H1 (cell line): ENCODE measurements around the gene CDK4. TPM values are rescaled to one million over a fixed set of nuclear protein-coding genes. Genes with fewer than 3 reads are reported as not detected.

Experiments
- BCL11A ChIP-seq, 2 experiments: IDR thresholded peaks; one replicate each; pipeline ENCODE4 v1.6.1; 2011; ENCODE audit warnings: low read depth in 2 of 2, low read length in 2 of 2, mild to moderate bottlenecking in 2 of 2
- HDAC6 ChIP-seq: IDR thresholded peaks from one replicate; pipeline ENCODE4 v1.7.1; 2012; ENCODE audit warnings: low read depth, mild to moderate bottlenecking, inconsistent platforms, low read length, moderate library complexity
- KDM1A ChIP-seq: fragments of 200-600, 300-600 bp; sonication (generic); IDR thresholded peaks from 2 replicates; pipeline ENCODE4 v1.7.1; 2016; ENCODE audit warnings: mild to moderate bottlenecking, low read length, borderline replicate concordance
- POU5F1 ChIP-seq: IDR thresholded peaks from 2 replicates; pipeline ENCODE4 v1.6.1; 2011; ENCODE audit warnings: low read depth, mild to moderate bottlenecking, low read length, moderate library complexity
- RAD21 ChIP-seq, 2 experiments: IDR thresholded peaks in 1 of 2; conservative IDR thresholded peaks in 1 of 2; 2 replicates each; pipeline ENCODE4 v1.6.1; 2011; ENCODE audit warnings: low read depth in 2 of 2, low read length in 2 of 2, improper control_type of control experiment in 1 of 2, inconsistent platforms in 1 of 2, mild to moderate bottlenecking in 1 of 2, moderate library complexity in 1 of 2
- SIX5 ChIP-seq: IDR thresholded peaks from 2 replicates; pipeline ENCODE4 v1.6.1; 2011; ENCODE audit warnings: mild to moderate bottlenecking, low read depth, low read length
- polyA plus RNA-seq, 7 experiments: library from polyadenylated mRNA; depleted of rRNA in 3 of 7; stranded (reverse) in 5 of 7; unstranded in 2 of 7; fragments of >200 nt in 5 of 7; fragments of 200-250 nt in 2 of 7; gene quantifications; 1 replicate in 5 of 7; 2 replicates in 1 of 7; 4 replicates in 1 of 7; pipeline versions ENCODE4 v1.2.1 to v1.2.3, GENCODE V29; 2011 to 2013; ENCODE audit warnings: missing spikeins in 2 of 7, mixed read lengths in 2 of 7
- total RNA-seq: library from RNA; stranded (reverse); fragmentation: NEBNext Ultra II Directional; extraction: Animal tissue kit (Norgen Biotek cat#: 25700); gene quantifications from 2 replicates; pipeline ENCODE4 v1.2.1, GENCODE V29; 2021

Gene CDK4
- total and polyA plus RNA-seq, 2 of the 8 experiments (the other 6 are each of a cell fraction or from before 2014, with no cell fraction given) = 174 to 368 TPM

DNA sequence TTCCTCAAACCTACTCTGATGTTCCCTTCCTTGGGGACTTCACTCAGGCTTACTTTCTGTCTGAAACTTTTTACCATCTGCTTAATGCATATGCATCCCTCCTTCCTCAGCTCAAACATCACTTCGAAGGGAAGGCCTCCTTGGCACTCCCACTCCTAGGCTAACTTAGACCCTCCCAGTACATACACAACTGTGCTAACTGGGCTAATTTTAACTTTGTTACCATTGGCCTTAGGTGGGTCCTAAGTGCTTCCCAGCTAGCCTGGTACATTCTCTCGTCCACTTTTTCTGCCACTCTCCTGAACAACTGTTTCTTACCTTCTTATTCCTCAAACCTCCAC lies 24.1 kb upstream of the CDK4 start (continued):
- TF ChIP-seq KDM1A (no peak), SIX5 (no peak), BCL11A (IDR thresholded peaks at IDR 0.05; ENCODE audit: low read depth in 2 of 2, low read length in 2 of 2) (no peak), POU5F1 (no peak), RAD21 (IDR thresholded peaks at IDR 0.05 in 1 of 2, conservative IDR thresholded peaks at IDR 0.05 in 1 of 2; ENCODE audit: low read depth in 2 of 2, low read length in 2 of 2) (no peak), HDAC6 (no peak)
